IMR-90 (cell line): ENCODE measurements around the gene HYDIN. TPM values are rescaled to one million over a fixed set of nuclear protein-coding genes. Genes with fewer than 3 reads are reported as not detected.

Experiments used
- ATAC-seq: fragments of 200-7000 bp; cut with Tn5 transposase; 2 replicates; pipeline ENCODE4 v1.9.1; 2020; ENCODE audit warnings: low read depth, mild to moderate bottlenecking, moderate library complexity
- BruUV-seq: library from RNA; stranded (reverse); fragments of 400-500 nt; replicated peaks from 2 replicates; lab custom pipeline; 2021; lab: Mats Ljungman, UMichigan
- CTCF ChIA-PET: fragments of 300-600 bp; formaldehyde crosslinking; extraction: SDS; loops from one replicate; lab custom pipeline; 2021; ENCODE audit warnings: antibody characterized with exemption; lab: Yijun Ruan, JAX
- POLR2A ChIA-PET: fragments of 300-600 bp; sonication (Branson Sonifier 250); formaldehyde crosslinking; loops from one replicate; lab custom pipeline; 2022; ENCODE audit warnings: antibody characterized with exemption; ENCODE audit not compliant: unreplicated experiment; lab: Charles Lee
- DNase-seq: peaks from one replicate; pipeline ENCODE4 v3.0.0; 2013
- H2AFZ ChIP-seq: replicated peaks from 2 replicates; pipeline ENCODE3; 2013; ENCODE audit warnings: low read length, mild to moderate bottlenecking; ENCODE audit not compliant: poor library complexity
- H2AK5ac ChIP-seq: 2 replicates; pipeline ENCODE4 v1.6.1; 2013; ENCODE audit warnings: low read depth, low read length, inconsistent platforms
- H2AK9ac ChIP-seq: replicated peaks from 2 replicates; pipeline ENCODE3; 2013; ENCODE audit warnings: mild to moderate bottlenecking, low read depth, low read length, moderate library complexity; ENCODE audit not compliant: poor library complexity
- H2BK120ac ChIP-seq: 2 replicates; pipeline ENCODE4 v1.6.1; 2013; ENCODE audit warnings: low read depth, low read length, inconsistent platforms
- H2BK15ac ChIP-seq: 3 replicates; pipeline ENCODE4 v1.6.1; 2013; ENCODE audit warnings: low read depth, low read length, inconsistent platforms
- H2BK20ac ChIP-seq: 2 replicates; pipeline ENCODE4 v1.6.1; 2013; ENCODE audit warnings: low read depth, mild to moderate bottlenecking, inconsistent platforms, low read length, moderate library complexity
- H2BK5ac ChIP-seq: 2 replicates; pipeline ENCODE4 v1.6.1; 2013; ENCODE audit warnings: mild to moderate bottlenecking, low read depth, low read length, inconsistent platforms; ENCODE audit not compliant: poor library complexity, severe bottlenecking
- H3K14ac ChIP-seq: replicated peaks from 2 replicates; pipeline ENCODE4 v1.6.1; 2013; ENCODE audit warnings: low read depth, low read length, inconsistent platforms
- H3K18ac ChIP-seq: 2 replicates; pipeline ENCODE4 v1.6.1; 2013; ENCODE audit warnings: low read depth, low read length, control low read depth
- H3K23ac ChIP-seq: 2 replicates; pipeline ENCODE4 v1.6.1; 2013; ENCODE audit warnings: low read depth, low read length, inconsistent platforms
- H3K27ac ChIP-seq: 2 replicates; pipeline ENCODE4 v1.5.1; 2013; ENCODE audit warnings: mild to moderate bottlenecking, control low read depth, low read length; ENCODE audit not compliant: insufficient read depth
- H3K27me3 ChIP-seq: 2 replicates; pipeline ENCODE4 v1.6.1; 2013; ENCODE audit warnings: low read length; ENCODE audit not compliant: control insufficient read depth, insufficient read depth
- H3K36me3 ChIP-seq: 2 replicates; pipeline ENCODE4 v1.6.1; 2013; ENCODE audit warnings: low read length, mixed read lengths; ENCODE audit not compliant: control insufficient read depth, insufficient read depth
- H3K4ac ChIP-seq: 2 replicates; pipeline ENCODE4 v1.6.1; 2013; ENCODE audit warnings: low read depth, low read length, inconsistent platforms
- H3K4me1 ChIP-seq: 2 replicates; pipeline ENCODE4 v1.6.1; 2013; ENCODE audit warnings: low read length, mixed read lengths; ENCODE audit not compliant: control insufficient read depth, insufficient read depth
- H3K4me2 ChIP-seq: 2 replicates; pipeline ENCODE4 v1.6.1; 2013; ENCODE audit warnings: low read depth, mild to moderate bottlenecking, control low read depth, low read length, moderate library complexity
- H3K4me3 ChIP-seq: 2 replicates; pipeline ENCODE4 v1.5.1; 2013; ENCODE audit warnings: low read depth, mild to moderate bottlenecking, control low read depth, low read length, moderate library complexity; ENCODE audit not compliant: insufficient read depth
- H3K56ac ChIP-seq: 2 replicates; pipeline ENCODE4 v1.6.1; 2013; ENCODE audit warnings: low read length, inconsistent platforms; ENCODE audit not compliant: insufficient read depth; ENCODE audit errors: extremely low read depth
- H3K79me1 ChIP-seq, 2 experiments: 2 replicates each; pipeline ENCODE4 v1.6.1; 2013; ENCODE audit warnings: low read length in 2 of 2, inconsistent platforms in 1 of 2, low read depth in 1 of 2
- H3K9ac ChIP-seq: 2 replicates; pipeline ENCODE4 v1.6.1; 2013; ENCODE audit warnings: low read depth, low read length, control low read depth
- H3K9me1 ChIP-seq: 2 replicates; pipeline ENCODE4 v1.6.1; 2013; ENCODE audit warnings: low read length, inconsistent platforms; ENCODE audit not compliant: insufficient read depth
- H3K9me3 ChIP-seq: 2 replicates; pipeline ENCODE4 v1.6.1; 2013; ENCODE audit warnings: low read length; ENCODE audit not compliant: control insufficient read depth, insufficient read depth
- H4K20me1 ChIP-seq: 2 replicates; pipeline ENCODE4 v1.6.1; 2013; ENCODE audit warnings: low read length, inconsistent platforms; ENCODE audit not compliant: insufficient read depth
- H4K5ac ChIP-seq: 2 replicates; pipeline ENCODE4 v1.6.1; 2013; ENCODE audit warnings: mild to moderate bottlenecking, low read depth, low read length, control low read depth
- H4K8ac ChIP-seq, 2 experiments: 2 replicates each; pipeline ENCODE4 v1.6.1; 2013; ENCODE audit warnings: low read depth in 2 of 2, low read length in 2 of 2, control low read depth in 1 of 2, inconsistent platforms in 1 of 2
- H4K91ac ChIP-seq: 2 replicates; pipeline ENCODE4 v1.6.1; 2013; ENCODE audit warnings: low read depth, low read length, inconsistent platforms; ENCODE audit not compliant: insufficient read depth
- MAZ ChIP-seq: IDR thresholded peaks from 2 replicates; pipeline ENCODE4 v1.6.1; 2012; ENCODE audit warnings: low read depth, mild to moderate bottlenecking, low read length, improper control_type of control experiment, moderate library complexity, borderline replicate concordance
- NFE2L2 ChIP-seq: fragments of 150-350 bp; IDR thresholded peaks from 2 replicates; pipeline ENCODE4 v1.6.1; 2016; ENCODE audit warnings: low read depth, mild to moderate bottlenecking, low read length
- WGBS, 2 experiments: methylation state at CpG; one replicate each; pipeline versions ENCODE4 v1.1.5 to v1.1.7; 2013; ENCODE audit warnings: missing lambda C conversion rate in 2 of 2; ENCODE audit not compliant: insufficient read length in 1 of 2; ENCODE audit errors: extremely low coverage in 2 of 2; 5-methylcytosine and 5-hydroxymethylcytosine counted together
- dilution Hi-C: fragments of 300-500 bp; cut with HindIII; formaldehyde crosslinking; loops from one replicate; pipeline ENCODE4 v1.14.3; 2018; ENCODE audit warnings: low sequenced_read_pairs; ENCODE audit not compliant: unreplicated experiment
- in situ Hi-C: fragments of 300-500 bp; cut with MboI; formaldehyde crosslinking; loops from 3 replicates; pipeline ENCODE4 v1.14.3; 2019; ENCODE audit warnings: low sequenced_read_pairs, inconsistent platforms, mixed read lengths
- intact Hi-C: fragments of 100-400 bp; cut with micrococcal nuclease; formaldehyde crosslinking; loops from 2 replicates; pipeline ENCODE4 v1.10.0; 2022
- polyA plus RNA-seq, 3 experiments: library from polyadenylated mRNA; depleted of rRNA; stranded (reverse); fragments of >200 nt; gene quantifications; 2 replicates each; pipeline ENCODE4 v1.2.3, GENCODE V29; 2012; ENCODE audit warnings: low replicate concordance in 1 of 3
- total RNA-seq: library from RNA; depleted of rRNA; stranded (reverse); fragments of >200 nt; gene quantifications from 2 replicates; pipeline ENCODE4 v1.2.3, GENCODE V29; 2012

HYDIN gene
- total and polyA plus RNA-seq, 2 of the 4 experiments (the other 2 are of a cell fraction): 0.18 to 0.27 TPM

GRCh38 chr16:71226229-71227141, 4.0 kb downstream of the HYDIN start:
- intact Hi-C loops: no loop called here
- H3K23ac ChIP-seq: no peak overlapping the region
- no peaks in the 10 kb centered on the region for H4K20me1 ChIP-seq
- H2AK9ac ChIP-seq: no peak overlapping the region
- H3K27ac ChIP-seq: no peak overlapping the region
- POLR2A ChIA-PET: no interaction called here
- H3K14ac ChIP-seq: no peak overlapping the region
- no peaks in the 10 kb centered on the region for H3K9me3 ChIP-seq
- H3K36me3 ChIP-seq: no peaks in the 10 kb centered on the region
- no peak overlapping the region for H2BK5ac ChIP-seq
- no CpG with 5 or more reads among the region's 5 CpGs for WGBS, 2 experiments
- BruUV-seq: no TSS peak
- dilution Hi-C loops: no loop called here
- H4K8ac ChIP-seq: no peak overlapping the region
- no peak overlapping the region for H3K56ac ChIP-seq
- H3K9ac ChIP-seq: no peak overlapping the region
- no peaks in the 10 kb centered on the region for H3K9me1 ChIP-seq
- TF ChIP-seq NFE2L2 (no peak), MAZ (no peak)
- no peak overlapping the region for H2AFZ ChIP-seq
- H3K79me1 ChIP-seq: no peaks in the 10 kb centered on the region
- H4K5ac ChIP-seq: no peak overlapping the region
- DNase-seq (no peak), ATAC-seq (no peak)
- no peak overlapping the region for H3K18ac ChIP-seq
- no peak overlapping the region for H2AK5ac ChIP-seq
- no peak overlapping the region for H3K4ac ChIP-seq
- no peaks in the 10 kb centered on the region for H3K4me1 ChIP-seq
- H4K91ac ChIP-seq: no peak overlapping the region
- no peaks in the 10 kb centered on the region for H3K27me3 ChIP-seq
- H3K4me2 ChIP-seq: no peak overlapping the region
- H2BK120ac ChIP-seq: no peak overlapping the region
- CTCF ChIA-PET: no interaction called here
- H2BK20ac ChIP-seq: no peak overlapping the region
- no peak overlapping the region for H2BK15ac ChIP-seq
- in situ Hi-C loops: no loop called here
- no peak overlapping the region for H3K4me3 ChIP-seq
